Measurements from ENCODE around the gene MYH9. TPM values are rescaled to one million over a fixed set of nuclear protein-coding genes. Genes with fewer than 3 reads are reported as not detected.

MYH9 gene
- total RNA-seq, 2 donors from 2014 or later, result 521 to 691 TPM

DNA sequence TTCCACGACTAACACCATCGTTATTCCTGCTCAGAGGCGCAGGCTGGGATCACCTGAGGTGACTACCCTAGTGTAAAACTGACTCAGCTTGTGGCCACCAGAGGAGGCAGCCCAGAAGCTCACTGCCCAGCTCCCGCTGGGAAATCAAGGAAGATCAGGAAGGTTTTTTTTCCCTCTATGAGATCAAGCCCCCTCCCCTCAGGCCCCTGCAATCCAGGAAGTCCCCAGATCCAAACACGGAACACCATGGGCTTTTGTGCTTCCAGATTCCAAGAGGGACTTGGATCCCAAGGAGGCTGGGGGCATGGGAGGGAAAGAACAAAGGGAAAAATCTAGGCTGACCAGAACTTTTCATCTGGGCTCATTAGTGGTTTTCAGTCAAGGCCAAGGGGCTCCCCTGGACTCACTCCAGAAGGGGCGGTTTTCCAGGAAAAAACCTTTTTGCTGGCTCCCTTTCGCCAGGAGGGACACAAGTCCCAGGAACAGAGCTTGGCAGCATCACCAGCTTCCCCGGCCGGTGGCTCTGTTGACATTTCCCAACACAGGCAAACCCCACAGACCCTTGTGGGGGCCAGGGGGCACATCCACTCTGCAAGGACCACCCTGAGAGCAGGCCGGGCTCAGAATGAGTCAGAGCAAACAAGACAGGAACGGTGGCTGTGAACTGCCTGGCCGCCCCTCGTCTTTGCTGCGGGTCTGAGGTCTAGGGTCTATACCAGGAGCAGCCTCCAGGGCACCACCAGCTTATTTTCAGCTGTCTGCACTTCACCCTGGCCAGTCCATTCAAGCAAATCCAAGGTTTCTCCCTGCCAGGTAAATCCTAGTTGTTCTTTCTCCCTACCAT lies 36.8 kb downstream of the MYH9 start:
- peak overlapping the region; percentile 87 to 97 for H3K27ac Mint-ChIP-seq
- DNase-seq (ENCODE audit: low spot score in 2 of 2) (no peak), ATAC-seq (no peak)
- H3K36me3 Mint-ChIP-seq, result peaks cover 12 to 53% of the 10 kb centered on the region in 2 donors
- H3K9me3 Mint-ChIP-seq, result no peaks in the 10 kb centered on the region

DNA sequence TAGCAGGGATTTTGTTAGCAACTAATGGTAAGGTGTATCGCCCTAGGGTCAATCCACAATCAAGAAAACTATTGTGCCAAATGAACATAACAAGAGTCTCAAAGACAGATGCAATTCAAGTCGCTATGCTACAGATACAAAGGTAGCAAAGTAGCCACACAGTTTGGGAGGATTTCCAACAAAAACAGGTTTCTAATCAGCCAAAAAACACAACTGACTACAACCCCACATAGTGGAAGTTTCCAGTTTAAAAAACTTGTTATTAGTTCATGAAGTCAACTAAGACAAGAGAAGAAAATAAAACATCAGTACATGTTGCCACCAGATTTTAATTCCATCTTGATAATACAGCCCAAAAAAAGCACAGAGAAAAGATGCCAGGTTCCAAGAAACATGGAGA lies 38.0 kb downstream of the MYH9 start:
- Mint-ChIP-seq H3K27ac (peak overlapping the region; percentile 16 to 35), H3K9me3 (no peaks in the 10 kb centered on the region), H3K36me3 (peaks cover 12 to 47% of the 10 kb centered on the region in 2 donors)
- no peak for DNase-seq (ENCODE audit: low spot score in 2 of 2)
- ATAC-seq, result no peak

DNA sequence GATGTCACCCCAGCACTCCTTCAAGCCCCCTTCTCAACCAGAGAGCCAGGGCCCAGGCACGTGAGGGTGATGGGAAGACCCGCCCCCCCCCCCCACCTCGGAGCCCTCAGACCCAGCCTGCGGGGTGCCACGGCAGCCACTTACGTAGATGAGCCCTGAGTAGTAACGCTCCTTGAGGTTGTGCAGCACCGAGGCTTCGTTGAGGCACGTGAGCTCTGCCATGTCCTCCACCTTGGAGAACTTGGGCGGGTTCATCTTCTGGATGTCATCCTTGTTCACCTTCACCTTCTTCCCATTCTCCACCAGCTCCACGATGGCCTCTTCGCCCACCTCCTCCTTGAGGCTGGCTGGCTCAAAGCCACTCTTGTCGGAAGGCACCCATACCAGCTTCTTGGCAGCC lies 39.0 kb downstream of the MYH9 start:
- H3K9me3 Mint-ChIP-seq, result no peaks in the 10 kb centered on the region
- H3K36me3 Mint-ChIP-seq, result peaks cover 12 to 54% of the 10 kb centered on the region in 2 donors
- peak overlapping the region in 1 of 2 donors; percentile 16 for H3K27ac Mint-ChIP-seq
- DNase-seq (ENCODE audit: low spot score in 2 of 2), result no peak
- no peak for ATAC-seq

DNA sequence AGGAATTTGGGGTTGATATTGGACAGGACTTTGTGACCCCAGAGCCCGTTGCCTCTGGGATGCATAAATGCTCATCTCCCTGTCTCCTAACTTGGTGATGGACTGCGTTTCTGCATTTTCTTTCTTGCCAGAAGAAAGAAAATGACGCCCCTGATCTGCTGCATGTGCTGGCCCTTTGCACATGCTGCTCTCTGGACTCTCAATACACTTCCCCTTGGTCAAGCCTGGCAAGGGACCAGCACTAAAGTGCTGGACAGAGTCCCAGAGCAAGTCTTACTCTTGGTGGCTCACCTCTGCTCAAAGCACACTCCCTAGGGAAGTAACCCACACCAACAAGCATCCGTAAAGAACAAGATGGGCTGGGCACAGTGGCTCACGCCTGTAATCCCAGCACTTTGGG lies 40.7 kb downstream of the MYH9 start:
- Mint-ChIP-seq H3K36me3 (peaks cover 19 to 64% of the 10 kb centered on the region in 2 donors), H3K9me3 (no peaks in the 10 kb centered on the region), H3K27ac (peak overlapping the region in 1 of 2 donors; percentile 93)
- ATAC-seq, result no peak
- no peak for DNase-seq (ENCODE audit: low spot score in 2 of 2)

DNA sequence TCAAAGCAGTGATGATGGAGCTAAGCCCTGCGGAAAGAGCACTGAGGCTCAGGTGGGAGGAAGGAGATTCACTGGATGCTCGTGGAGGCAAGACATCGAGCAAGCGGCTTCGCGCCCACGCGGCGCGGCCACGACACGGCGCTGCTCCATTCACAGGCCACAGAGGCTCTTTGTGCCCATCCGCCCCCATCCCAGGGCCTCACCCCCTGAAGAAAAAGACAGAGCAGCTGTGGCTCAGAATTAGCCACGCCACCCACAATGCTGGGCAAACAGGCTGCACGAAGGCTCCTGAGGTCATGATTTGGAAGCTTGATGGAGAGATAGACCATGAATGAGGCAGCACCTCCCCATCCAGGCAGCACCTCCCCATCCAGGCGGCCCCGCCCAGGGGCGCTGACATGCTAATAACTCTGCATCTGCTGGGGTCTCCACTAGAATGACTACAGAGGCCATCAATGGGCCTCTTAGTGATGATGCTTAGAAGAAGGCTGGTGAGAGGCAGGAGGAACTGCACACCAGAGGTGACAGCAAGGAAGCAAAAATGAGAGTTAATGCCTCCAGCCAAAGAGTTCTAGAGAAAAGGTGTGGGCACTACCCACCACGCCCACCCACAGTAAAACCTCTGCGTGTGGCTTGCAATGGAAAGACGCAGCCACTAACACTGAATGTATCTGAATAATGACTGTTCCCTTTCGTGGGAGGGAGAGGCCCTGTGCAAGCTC lies 43.5 kb downstream of the MYH9 start:
- ATAC-seq (peak; percentile 69 to 89), DNase-seq (ENCODE audit: low spot score in 2 of 2) (no peak)
- Mint-ChIP-seq H3K27ac (peak overlapping the region; percentile 87 to 91), H3K9me3 (no peaks in the 10 kb centered on the region), H3K36me3 (peaks cover 42 to 66% of the 10 kb centered on the region in 2 donors)

DNA sequence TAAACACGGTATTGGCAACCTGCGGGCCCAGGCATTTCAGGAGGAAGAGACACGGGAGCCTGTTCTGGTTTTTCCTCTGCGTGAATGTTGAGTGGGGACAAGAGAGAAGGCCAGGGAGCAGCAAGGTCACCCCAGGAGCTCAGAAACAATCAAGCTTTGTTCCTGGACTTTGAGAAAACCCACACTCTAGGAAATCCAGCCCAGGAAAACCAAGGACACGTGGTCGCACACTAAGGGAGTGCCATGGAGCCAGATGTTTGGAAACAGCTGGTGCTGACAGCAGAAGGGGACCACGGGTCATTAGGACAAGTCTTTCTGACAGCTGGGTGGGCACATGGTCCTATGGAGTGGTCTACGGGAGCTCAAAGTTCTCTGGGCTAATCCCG lies 44.1 kb downstream of the MYH9 start:
- Mint-ChIP-seq H3K36me3 (peaks cover 46 to 66% of the 10 kb centered on the region in 2 donors), H3K27ac (peak overlapping the region; percentile 87 to 90), H3K9me3 (no peaks in the 10 kb centered on the region)
- no peak for ATAC-seq
- DNase-seq (ENCODE audit: low spot score in 2 of 2), result no peak

DNA sequence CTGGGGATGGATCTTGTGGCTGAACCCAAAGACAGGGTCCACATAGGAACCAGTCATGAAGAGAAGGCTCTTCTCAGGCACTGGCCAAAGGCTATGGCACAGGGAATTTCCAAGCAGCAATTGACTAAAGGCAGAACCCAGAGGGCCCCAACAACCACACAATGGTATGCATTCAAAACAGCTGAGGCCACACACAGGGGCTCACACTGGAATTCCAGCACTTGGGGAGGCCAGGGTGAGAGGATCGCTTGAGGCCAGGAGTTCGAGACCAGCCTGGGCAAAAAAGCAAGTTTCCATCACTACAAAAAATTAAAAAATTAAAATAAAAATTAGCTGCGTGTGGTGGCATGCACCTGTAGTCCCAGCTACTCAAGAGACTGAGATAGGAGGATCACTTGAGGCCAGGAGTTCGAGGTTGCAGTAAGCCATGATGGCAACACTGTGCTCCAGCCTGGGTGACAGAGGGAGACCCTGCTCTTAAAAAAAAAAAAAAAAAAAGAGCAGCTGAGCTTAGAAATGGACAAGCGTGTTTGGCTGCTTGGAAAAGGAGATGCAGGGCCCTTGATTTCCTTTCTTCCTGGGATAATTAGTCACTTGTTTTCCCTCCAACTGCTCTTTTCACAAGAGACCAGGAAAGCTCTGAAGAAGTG lies 44.6 kb downstream of the MYH9 start:
- peak overlapping the region; percentile 87 to 90 for H3K27ac Mint-ChIP-seq
- no peak for DNase-seq (ENCODE audit: low spot score in 2 of 2)
- peaks cover 46 to 67% of the 10 kb centered on the region in 2 donors for H3K36me3 Mint-ChIP-seq
- ATAC-seq, result no peak
- H3K9me3 Mint-ChIP-seq, result no peaks in the 10 kb centered on the region

DNA sequence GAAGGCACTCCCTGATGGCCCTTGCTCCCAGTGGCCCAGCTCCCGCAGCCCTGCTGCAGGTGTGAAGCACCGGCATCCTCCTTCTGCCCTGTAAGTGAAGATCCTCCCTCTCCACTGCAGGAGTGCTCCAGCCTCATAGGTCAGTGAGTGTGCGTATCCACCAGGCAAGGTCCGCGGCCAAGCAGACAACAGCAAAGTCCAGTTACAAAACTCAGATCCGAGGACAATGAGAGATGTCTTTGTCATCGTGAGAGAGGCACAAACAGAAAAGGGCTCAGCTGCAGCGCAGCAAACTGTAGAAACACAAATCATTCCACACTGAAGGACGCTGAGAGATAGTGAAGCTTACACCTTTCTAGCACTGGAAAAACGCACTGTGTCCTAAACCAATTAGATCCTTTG lies 46.1 kb downstream of the MYH9 start:
- H3K27ac Mint-ChIP-seq, result peak overlapping the region; percentile 87 to 88
- DNase-seq (ENCODE audit: low spot score in 2 of 2) (no peak), ATAC-seq (no peak)
- peaks cover 41 to 62% of the 10 kb centered on the region in 2 donors for H3K36me3 Mint-ChIP-seq
- H3K9me3 Mint-ChIP-seq, result no peaks in the 10 kb centered on the region

DNA sequence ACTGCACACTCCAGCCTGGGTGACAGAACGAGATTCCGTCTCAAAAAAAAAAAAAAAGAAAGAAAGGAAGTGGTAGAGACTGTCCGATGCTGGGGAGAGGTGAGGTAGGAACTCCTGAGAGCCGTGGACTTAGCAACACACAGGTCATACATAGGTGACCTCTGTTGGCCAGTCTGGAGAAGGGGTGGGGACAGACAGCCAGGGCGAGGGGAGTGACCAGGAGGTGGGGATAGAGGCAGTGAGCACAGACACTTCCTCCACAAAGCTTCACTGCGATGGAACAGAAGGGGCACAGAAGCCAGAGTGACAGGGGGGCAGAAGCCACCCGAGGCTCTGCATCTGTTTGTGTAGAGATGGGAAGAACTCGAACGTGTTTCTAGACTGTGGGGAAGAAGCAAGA lies 47.1 kb downstream of the MYH9 start:
- Mint-ChIP-seq H3K9me3 (no peaks in the 10 kb centered on the region), H3K27ac (peak overlapping the region; percentile 87 to 98), H3K36me3 (peaks cover 46 to 66% of the 10 kb centered on the region in 2 donors)
- DNase-seq (ENCODE audit: low spot score in 2 of 2), result no peak
- ATAC-seq, result no peak

DNA sequence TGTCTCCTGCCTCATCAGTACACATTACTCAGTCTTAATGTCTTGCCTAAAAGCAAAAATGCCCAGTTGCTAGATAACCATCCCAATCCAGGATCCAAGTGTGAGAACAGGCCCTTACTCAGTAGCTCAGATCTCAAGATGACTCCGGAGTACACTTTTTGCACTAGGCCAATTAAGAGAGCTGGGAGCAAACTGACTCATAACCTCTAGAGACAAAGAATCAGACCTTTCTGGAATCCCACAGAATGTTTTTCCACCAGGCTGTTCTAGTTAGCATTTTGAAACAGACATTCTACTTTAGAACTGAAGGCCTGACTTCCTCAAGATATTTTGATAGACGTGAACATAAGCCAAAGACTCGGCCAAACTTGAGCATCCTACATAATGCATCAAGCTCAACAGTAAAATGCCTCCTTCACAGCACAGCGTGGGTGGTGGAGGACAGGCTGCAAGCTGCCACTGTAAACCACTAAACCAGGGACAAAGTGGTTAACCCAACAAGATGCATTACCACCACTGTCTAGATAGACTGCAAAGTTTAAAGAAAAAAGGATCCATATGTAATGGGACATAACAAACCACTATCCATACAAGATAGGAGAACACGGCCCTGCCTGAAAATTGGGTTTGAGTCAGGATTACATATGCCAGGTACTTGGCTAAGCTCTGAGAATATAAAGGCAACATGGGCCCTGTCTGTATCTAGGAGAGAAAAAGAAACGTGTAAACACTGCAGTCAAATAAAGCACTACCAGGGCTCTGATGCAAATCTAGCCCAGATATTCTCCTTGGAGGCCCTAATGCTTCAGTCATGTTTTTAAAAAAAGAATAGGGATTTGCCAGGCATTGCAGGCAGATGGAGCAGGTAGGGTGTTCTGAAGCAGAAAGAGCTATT lies 48.3 kb downstream of the MYH9 start:
- no peaks in the 10 kb centered on the region for H3K9me3 Mint-ChIP-seq
- ATAC-seq (peak; percentile 60 to 69), DNase-seq (ENCODE audit: low spot score in 2 of 2) (peak in 1 of 2 donors; percentile 40)
- H3K27ac Mint-ChIP-seq, result peak overlapping the region; percentile 87 to 88
- H3K36me3 Mint-ChIP-seq, result peaks cover 51 to 73% of the 10 kb centered on the region in 2 donors

DNA sequence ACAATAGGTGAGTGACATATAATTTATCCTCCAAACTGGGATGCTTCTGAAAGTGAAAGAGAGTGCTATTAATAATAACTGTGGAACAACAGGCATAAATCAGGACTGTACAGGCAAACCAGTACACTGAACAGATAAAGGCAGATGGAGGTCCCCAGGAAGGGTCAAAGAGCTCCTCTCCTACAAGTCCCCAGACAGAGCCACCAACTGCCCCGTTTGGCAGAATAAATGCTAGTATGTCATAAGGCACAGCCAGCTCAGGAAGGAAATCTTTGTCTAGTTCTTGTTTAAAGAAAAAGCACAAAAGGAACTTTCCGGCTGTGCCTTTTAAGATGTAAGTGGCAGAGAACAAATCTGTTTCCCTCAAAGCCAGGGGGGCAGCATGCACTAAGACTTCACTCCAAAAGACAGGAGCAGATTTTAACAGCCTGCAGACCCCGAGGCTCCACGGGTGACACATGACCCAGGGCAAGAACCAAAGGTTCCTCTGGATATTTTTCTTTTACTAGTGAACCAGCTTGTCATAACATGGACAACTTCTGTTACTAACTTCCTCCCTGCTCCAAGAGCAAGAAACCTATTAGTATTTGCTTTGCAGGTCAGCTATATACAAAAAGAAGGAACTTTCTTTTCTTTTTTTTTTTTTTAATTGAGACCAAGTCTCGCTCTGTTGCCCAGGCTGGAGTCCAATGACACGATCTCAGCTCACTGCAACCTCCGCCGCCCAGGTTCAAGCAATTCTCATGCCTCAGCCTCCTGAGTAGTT lies 50.2 kb downstream of the MYH9 start:
- no peaks in the 10 kb centered on the region for H3K9me3 Mint-ChIP-seq
- H3K36me3 Mint-ChIP-seq, result peaks cover 61 to 79% of the 10 kb centered on the region in 2 donors
- ATAC-seq (no peak), DNase-seq (ENCODE audit: low spot score in 2 of 2) (no peak)
- H3K27ac Mint-ChIP-seq, result peak overlapping the region; percentile 57 to 100

DNA sequence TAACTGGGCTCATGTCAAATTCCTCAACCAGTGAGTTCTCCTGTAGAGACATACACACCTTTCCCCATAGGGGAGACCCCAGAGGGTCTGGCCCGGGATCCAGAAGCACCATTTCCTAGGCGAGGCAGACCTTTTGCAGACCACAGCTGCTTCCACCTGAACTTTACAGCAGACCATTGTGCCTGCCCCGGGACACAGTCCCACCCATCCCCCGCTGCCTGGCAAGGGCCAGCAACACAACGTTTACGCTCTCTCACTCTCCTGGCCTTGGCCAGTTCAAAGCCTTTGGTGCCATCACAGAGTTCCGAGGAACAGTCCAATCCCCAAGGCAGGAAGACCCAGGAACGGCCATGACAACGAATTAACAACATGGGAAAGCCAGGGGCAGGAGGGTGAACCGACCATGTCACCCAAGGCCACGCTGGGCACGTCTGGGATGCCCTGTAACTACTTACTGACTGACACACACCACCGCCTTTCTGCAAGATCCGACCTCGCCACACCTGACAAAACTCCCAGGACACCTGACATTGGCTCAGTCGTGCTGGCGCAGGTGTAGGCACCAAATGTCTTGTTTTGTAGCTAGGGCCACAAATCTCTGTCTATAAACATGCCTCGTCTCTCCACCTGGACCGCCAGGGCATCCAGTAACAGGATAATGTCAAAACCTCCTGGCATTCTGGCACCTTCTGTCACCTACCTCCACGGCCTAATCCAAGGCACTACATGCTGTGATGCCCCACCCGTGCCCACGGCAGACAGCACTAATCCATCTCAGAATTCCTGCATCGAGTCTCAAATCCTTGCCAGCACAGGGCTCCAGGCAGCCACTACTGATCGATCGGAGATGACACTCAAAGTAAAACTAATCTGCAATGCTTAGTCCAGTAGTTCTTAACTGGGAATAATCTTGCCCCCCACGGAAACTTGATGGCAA lies 51.3 kb downstream of the MYH9 start:
- ATAC-seq (no peak), DNase-seq (ENCODE audit: low spot score in 2 of 2) (no peak)
- Mint-ChIP-seq H3K36me3 (peaks cover 56 to 80% of the 10 kb centered on the region in 2 donors), H3K9me3 (no peaks in the 10 kb centered on the region), H3K27ac (peak overlapping the region; percentile 96 to 100)

DNA sequence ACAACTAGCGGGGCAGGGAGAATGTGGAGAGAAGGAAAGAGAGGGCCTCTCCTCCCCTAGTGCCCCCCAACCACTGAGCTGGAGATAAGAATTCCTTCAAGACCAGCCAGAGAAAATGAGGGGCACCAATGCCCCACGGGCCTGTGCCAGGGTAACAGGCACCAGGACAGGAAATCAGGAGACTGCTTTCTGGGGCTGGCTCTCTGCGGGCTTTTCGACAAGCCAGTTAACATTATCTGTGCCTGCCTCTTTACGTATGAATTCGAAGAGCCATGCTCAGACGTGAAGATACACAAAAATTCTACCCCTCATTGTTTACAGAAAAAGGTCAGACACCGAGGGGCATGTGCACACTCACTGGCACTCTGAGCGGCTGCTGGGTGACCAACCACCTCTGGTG lies 52.1 kb downstream of the MYH9 start:
- Mint-ChIP-seq H3K27ac (peak overlapping the region; percentile 96 to 100), H3K36me3 (peaks cover 53 to 80% of the 10 kb centered on the region in 2 donors), H3K9me3 (no peaks in the 10 kb centered on the region)
- ATAC-seq (no peak), DNase-seq (ENCODE audit: low spot score in 2 of 2) (no peak)

DNA sequence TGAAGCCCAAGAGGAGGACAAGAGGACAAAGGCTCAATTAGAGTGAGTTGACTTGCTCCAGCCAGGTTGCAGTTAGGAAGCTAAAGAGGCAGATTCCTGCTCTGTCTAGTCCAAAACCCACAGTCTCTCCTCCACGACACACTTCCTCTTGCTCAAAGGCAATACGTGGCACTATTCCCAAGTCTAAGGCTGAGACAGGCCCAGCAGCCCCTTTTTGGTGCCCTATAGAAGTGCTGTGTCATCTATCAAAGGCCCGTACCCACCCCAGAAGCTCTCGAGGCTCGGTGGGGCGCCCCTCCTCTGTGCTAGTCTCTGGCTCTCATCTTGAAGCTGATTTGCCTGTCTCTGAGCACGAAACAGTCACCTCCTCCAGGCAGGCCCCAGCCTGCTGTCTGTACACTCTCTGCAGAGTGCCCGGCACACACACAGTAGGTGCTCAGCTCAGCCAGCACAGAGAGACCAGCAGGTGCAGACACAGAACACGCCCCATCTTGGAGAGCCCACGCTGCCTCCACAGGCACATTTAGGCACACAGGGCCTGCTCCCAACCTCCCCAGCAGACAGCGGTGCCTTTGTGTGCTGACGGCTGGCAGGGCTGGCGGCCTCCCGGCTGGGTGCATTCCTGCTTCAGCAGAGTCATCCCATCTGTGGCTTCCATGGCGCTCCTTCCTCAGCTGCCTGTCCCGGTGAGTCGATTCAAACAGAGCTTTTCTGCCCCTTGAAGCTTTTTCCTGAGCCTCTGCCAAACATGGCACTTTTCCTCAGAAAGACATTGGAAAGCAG lies 52.8 kb downstream of the MYH9 start:
- no peaks in the 10 kb centered on the region for H3K9me3 Mint-ChIP-seq
- H3K27ac Mint-ChIP-seq, result peak overlapping the region; percentile 96 to 100
- ATAC-seq (peak; percentile 2 to 8), DNase-seq (ENCODE audit: low spot score in 2 of 2) (no peak)
- peaks cover 57 to 82% of the 10 kb centered on the region in 2 donors for H3K36me3 Mint-ChIP-seq

Data from activated naive CD4-positive, alpha-beta T cell treated with anti-CD3 and anti-CD28 coated beads, Interleukin-2, amount 50 U/mL, for 72 hours (primary cell).